Cardiac fibroblast (primary cell): ENCODE results near the gene EVI2B.

Source experiments
- DNase-seq, 2 donors: peaks; one replicate each; pipeline versions ENCODE4 v3.0.0 to v3.0.0-alpha.2; 2010; ENCODE audit warnings: low read depth in 2 of 2
- H3K4me3 ChIP-seq, 2 donors: replicated peaks in 1 of 2; 1 replicate in 1 of 2; 2 replicates in 1 of 2; pipeline ENCODE4 v1.5.1; 2011; ENCODE audit warnings: low read depth in 2 of 2, low read length in 2 of 2, mild to moderate bottlenecking in 2 of 2, moderate library complexity in 1 of 2
- CTCF ChIP-seq: IDR thresholded peaks from one replicate; pipeline ENCODE4 v1.5.1; 2011; ENCODE audit warnings: low read depth, mild to moderate bottlenecking, low read length, inconsistent platforms

EVI2B gene

GRCh38 chr17:31311526-31311925, 2.3 kb downstream of the EVI2B start:
- no peak for TF ChIP-seq CTCF
- no peak for DNase-seq
- H3K4me3 ChIP-seq: no peak overlapping the region

- TF ChIP-seq CTCF: no peak
- DNase-seq: no peak
- H3K4me3 ChIP-seq: no peak overlapping the region
Observed at GRCh38 chr17:31310886-31311285, 3.0 kb downstream of the EVI2B start.

DNA sequence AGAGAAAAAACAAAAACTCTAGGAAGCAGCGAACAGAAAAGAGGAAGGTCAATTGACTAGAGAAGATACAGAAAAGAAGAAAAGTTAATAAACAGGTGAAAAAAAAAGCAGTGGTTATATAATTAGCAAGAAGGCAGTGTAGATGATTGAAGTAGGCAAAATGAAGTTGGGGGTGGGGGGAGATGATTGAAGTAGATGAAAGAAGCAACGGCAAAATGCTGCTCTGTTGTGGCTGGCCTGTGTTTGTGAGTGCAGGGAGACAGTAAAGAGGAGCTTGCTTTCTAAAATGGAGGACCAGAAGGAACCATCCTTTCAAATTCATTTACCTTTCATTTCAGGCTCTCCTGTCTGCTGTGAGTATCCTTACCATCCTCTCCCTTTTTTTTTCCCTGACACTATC, 3.6 kb downstream of the EVI2B start:
- H3K4me3 ChIP-seq: no peak overlapping the region
- TF ChIP-seq CTCF: no peak
- DNase-seq: no peak

DNA sequence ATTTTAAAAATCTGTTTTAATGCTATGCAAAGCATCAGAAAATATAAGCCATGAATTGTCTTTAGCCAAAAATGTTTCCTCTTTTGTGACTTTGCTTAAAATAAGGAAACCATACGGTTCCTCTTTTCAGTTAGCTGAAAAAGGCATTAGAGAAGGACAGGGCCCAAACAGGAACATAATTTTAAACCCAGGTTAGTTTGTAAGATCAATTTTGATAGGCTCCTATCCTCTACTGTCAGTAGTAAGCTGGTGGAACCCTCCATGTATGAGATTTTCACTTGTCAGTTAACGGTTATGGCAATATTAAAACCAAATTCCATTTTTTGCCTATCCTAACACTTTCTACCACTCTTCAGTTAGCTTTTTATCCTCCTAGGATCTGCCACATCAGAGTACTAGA, 4.3 kb downstream of the EVI2B start:
- no peak for DNase-seq
- H3K4me3 ChIP-seq: no peak overlapping the region
- no peak for TF ChIP-seq CTCF

- no peak for DNase-seq
- no peak overlapping the region for H3K4me3 ChIP-seq
Observed at GRCh38 chr17:31308372-31309334, 5.2 kb downstream of the EVI2B start.

DNA sequence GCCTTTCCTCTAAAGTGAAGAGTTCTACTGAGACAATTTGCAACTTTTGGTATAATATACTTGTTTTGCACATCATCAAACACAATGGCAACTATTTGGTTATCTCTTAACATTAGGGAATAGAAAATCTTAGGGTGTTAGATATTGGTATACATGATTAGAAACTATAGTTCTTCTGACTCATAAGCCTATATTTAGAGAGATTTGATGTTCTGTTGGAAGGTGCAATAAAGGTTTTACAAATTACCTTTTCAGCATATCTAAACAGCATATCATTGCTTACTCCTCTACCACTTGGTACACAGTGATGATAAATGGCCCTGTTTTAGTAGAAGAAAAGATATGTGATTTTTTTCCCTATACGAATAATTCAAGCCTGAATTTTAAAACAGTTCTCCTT, 6.2 kb downstream of the EVI2B start:
- no peak for DNase-seq
- no peak overlapping the region for H3K4me3 ChIP-seq
- no peak for TF ChIP-seq CTCF

More at GRCh38 chr17:31308372-31309334, 5.2 kb downstream of the EVI2B start:
- TF ChIP-seq CTCF: no peak
